T-helper 17 cell (primary cell): ENCODE measurements around the gene HELZ2. TPM values are rescaled to one million over a fixed set of nuclear protein-coding genes. Genes with fewer than 3 reads are reported as not detected.
A peak's percentile ranks its signal among the peaks of the same experiment; 100 is the strongest.

ENCODE experiments used
- ATAC-seq: fragments of 150-1000 bp; cut with Tn5 transposase; 2 replicates; pipeline ENCODE4 v1.10.0; 2021; ENCODE audit warnings: mild to moderate bottlenecking, moderate library complexity
- DNase-seq, 3 donors: peaks; one replicate each; pipeline versions ENCODE4 v3.0.0 to v3.0.0-alpha.2; 2020 to 2021
- H3K9me3 ChIP-seq: one replicate; pipeline ENCODE4 v1.7.0; 2013; ENCODE audit warnings: low read length, mild to moderate bottlenecking; ENCODE audit not compliant: control insufficient read depth, poor library complexity, severe bottlenecking
- H3K27ac Mint-ChIP-seq: one replicate; pipeline ENCODE4 v1.8.0; 2022; ENCODE audit warnings: mild to moderate bottlenecking, moderate library complexity, mixed read lengths
- H3K27me3 Mint-ChIP-seq: one replicate; pipeline ENCODE4 v1.8.0; 2022; ENCODE audit warnings: mixed read lengths
- H3K36me3 Mint-ChIP-seq: one replicate; pipeline ENCODE4 v1.8.0; 2022; ENCODE audit warnings: low read depth, mixed read lengths
- H3K4me1 Mint-ChIP-seq: one replicate; pipeline ENCODE4 v1.8.0; 2022; ENCODE audit warnings: mild to moderate bottlenecking, mixed read lengths
- H3K4me3 Mint-ChIP-seq: one replicate; pipeline ENCODE4 v1.8.0; 2022; ENCODE audit warnings: mild to moderate bottlenecking, moderate library complexity, mixed read lengths
- total RNA-seq, 4 donors: library from RNA in 2 of 4; stranded (reverse) in 2 of 4; gene quantifications; one replicate each; pipeline ENCODE4 v1.2.3 and lab custom pipeline; 2022 to 2026

The HELZ2 gene
- total RNA-seq, 2 donors from 2014 or later, result 48.0 to 54.8 TPM

- peak; percentile 85 to 95 (median 92) for DNase-seq
- Mint-ChIP-seq H3K27ac (peak overlapping the region; percentile 88), H3K36me3 (no peaks in the 10 kb centered on the region), H3K4me1 (peaks cover 13% of the 10 kb centered on the region), H3K4me3 (peak overlapping the region; percentile 82), H3K27me3 (no peaks in the 10 kb centered on the region)
- ATAC-seq, result peak; percentile 83
- H3K9me3 ChIP-seq, result no peaks in the 10 kb centered on the region
Measured at GRCh38 chr20:63553251-63553932, 20.6 kb downstream of the HELZ2 start.

- H3K9me3 ChIP-seq, result no peaks in the 10 kb centered on the region
- H3K27ac Mint-ChIP-seq, result peak overlapping the region; percentile 88
- no peaks in the 10 kb centered on the region for H3K27me3 Mint-ChIP-seq
- H3K36me3 Mint-ChIP-seq, result no peaks in the 10 kb centered on the region
- peaks cover 13% of the 10 kb centered on the region for H3K4me1 Mint-ChIP-seq
- H3K4me3 Mint-ChIP-seq, result peak overlapping the region; percentile 82
- DNase-seq, result peak; percentile 37 to 48 (median 44)
- peak; percentile 63 for ATAC-seq
Measured at GRCh38 chr20:63552481-63553249, 21.4 kb downstream of the HELZ2 start.

- ATAC-seq (no peak), DNase-seq (no peak)
- Mint-ChIP-seq H3K4me1 (peaks cover 9% of the 10 kb centered on the region), H3K27me3 (no peaks in the 10 kb centered on the region), H3K36me3 (no peaks in the 10 kb centered on the region), H3K4me3 (peak overlapping the region; percentile 55), H3K27ac (no peak overlapping the region)
- H3K9me3 ChIP-seq, result no peaks in the 10 kb centered on the region
Measured at GRCh38 chr20:63551068-63551467, 23.0 kb downstream of the HELZ2 start.

- no peaks in the 10 kb centered on the region for H3K36me3 Mint-ChIP-seq
- DNase-seq (no peak), ATAC-seq (no peak)
- no peaks in the 10 kb centered on the region for H3K9me3 ChIP-seq
- H3K4me1 Mint-ChIP-seq, result peaks cover 13% of the 10 kb centered on the region
- no peak overlapping the region for H3K27ac Mint-ChIP-seq
- H3K4me3 Mint-ChIP-seq, result no peak overlapping the region
- H3K27me3 Mint-ChIP-seq, result no peaks in the 10 kb centered on the region
Measured at GRCh38 chr20:63549679-63550282, 24.3 kb downstream of the HELZ2 start.

GRCh38 chr20:63549019-63549418 is 25.0 kb downstream of the HELZ2 start:
- Mint-ChIP-seq H3K36me3 (no peaks in the 10 kb centered on the region), H3K4me1 (peaks cover 13% of the 10 kb centered on the region), H3K27me3 (no peaks in the 10 kb centered on the region), H3K4me3 (no peak overlapping the region), H3K27ac (no peak overlapping the region)
- H3K9me3 ChIP-seq, result no peaks in the 10 kb centered on the region
- no peak for DNase-seq
- ATAC-seq, result no peak

- Mint-ChIP-seq H3K27ac (no peak overlapping the region), H3K4me1 (peaks cover 17% of the 10 kb centered on the region)
Measured at GRCh38 chr20:63548542-63548941, 25.5 kb downstream of the HELZ2 start.

GRCh38 chr20:63547725-63548480 is 26.1 kb downstream of the HELZ2 start, which contains the start of gene SRMS:
Gene SRMS (minus strand): TSS chr20:63547749. CDS start chr20:63547463, 286 bp downstream.
- DNase-seq (no peak), ATAC-seq (no peak)
- Mint-ChIP-seq H3K36me3 (no peaks in the 10 kb centered on the region), H3K27ac (no peak within 1 kb of the TSS), H3K27me3 (no peaks in the 10 kb centered on the region), H3K4me3 (no peak within 1 kb of the TSS), H3K4me1 (peaks cover 17% of the 10 kb centered on the region)
- no peaks in the 10 kb centered on the region for H3K9me3 ChIP-seq

More at GRCh38 chr20:63548542-63548941, 25.5 kb downstream of the HELZ2 start:
- DNase-seq (no peak), ATAC-seq (no peak)
- H3K9me3 ChIP-seq, result no peaks in the 10 kb centered on the region
- H3K27me3 Mint-ChIP-seq, result no peaks in the 10 kb centered on the region
- H3K4me3 Mint-ChIP-seq, result no peak overlapping the region
- H3K36me3 Mint-ChIP-seq, result no peaks in the 10 kb centered on the region

- no peak overlapping the region for H3K27ac Mint-ChIP-seq
- no peak for DNase-seq
- no peak for ATAC-seq
- no peaks in the 10 kb centered on the region for H3K36me3 Mint-ChIP-seq
- H3K4me3 Mint-ChIP-seq, result no peak overlapping the region
- peaks cover 12% of the 10 kb centered on the region for H3K4me1 Mint-ChIP-seq
- H3K27me3 Mint-ChIP-seq, result no peaks in the 10 kb centered on the region
- no peaks in the 10 kb centered on the region for H3K9me3 ChIP-seq
Measured at GRCh38 chr20:63546956-63547724, 26.9 kb downstream of the HELZ2 start.

GRCh38 chr20:63546256-63546955 is 27.6 kb downstream of the HELZ2 start:
- H3K9me3 ChIP-seq, result no peaks in the 10 kb centered on the region
- Mint-ChIP-seq H3K4me1 (peaks cover 11% of the 10 kb centered on the region), H3K4me3 (no peak overlapping the region), H3K27ac (no peak overlapping the region), H3K27me3 (no peaks in the 10 kb centered on the region), H3K36me3 (no peaks in the 10 kb centered on the region)
- ATAC-seq, result no peak
- no peak for DNase-seq

- Mint-ChIP-seq H3K27ac (no peak overlapping the region), H3K36me3 (no peaks in the 10 kb centered on the region), H3K27me3 (no peaks in the 10 kb centered on the region), H3K4me3 (no peak overlapping the region), H3K4me1 (peaks cover 9% of the 10 kb centered on the region)
- no peaks in the 10 kb centered on the region for H3K9me3 ChIP-seq
- ATAC-seq (peak; percentile 59), DNase-seq (no peak)
Measured at GRCh38 chr20:63545814-63546213, 28.2 kb downstream of the HELZ2 start.

GRCh38 chr20:63544958-63545516 is 29.0 kb downstream of the HELZ2 start:
- Mint-ChIP-seq H3K27ac (no peak overlapping the region), H3K4me3 (no peak overlapping the region), H3K27me3 (no peaks in the 10 kb centered on the region), H3K4me1 (peaks cover 9% of the 10 kb centered on the region), H3K36me3 (no peaks in the 10 kb centered on the region)
- H3K9me3 ChIP-seq, result no peaks in the 10 kb centered on the region
- DNase-seq, result no peak
- ATAC-seq, result no peak
